Activated CD4-positive, alpha-beta memory T cell treated with anti-CD3 and anti-CD28 coated beads, Interleukin-2, amount 10 ng/mL, durations not matched to agents 7 days and 5 days (primary cell): ENCODE measurements around the gene NCS1. TPM values are rescaled to one million over a fixed set of nuclear protein-coding genes. Genes with fewer than 3 reads are reported as not detected.

Experiments used
- CTCF ChIA-PET: fragments of 350-600 bp; sonication (Branson Sonifier 250); formaldehyde crosslinking; loops from one replicate; lab custom pipeline; 2021; ENCODE audit warnings: antibody characterized with exemption, inconsistent platforms; lab: Charles Lee
- POLR2A ChIA-PET: fragments of 350-600 bp; sonication (Branson Sonifier 250); formaldehyde crosslinking; loops from one replicate; lab custom pipeline; 2021; ENCODE audit warnings: antibody characterized with exemption; lab: Charles Lee
- DNase-seq: peaks from one replicate; pipeline ENCODE4 v3.0.0-alpha.2; 2020
- H3K27ac Mint-ChIP-seq: one replicate; pipeline ENCODE4 v1.8.0; 2021; ENCODE audit warnings: mild to moderate bottlenecking, mixed read lengths
- H3K27me3 Mint-ChIP-seq: one replicate; pipeline ENCODE4 v1.8.0; 2021; ENCODE audit warnings: mixed read lengths
- H3K36me3 Mint-ChIP-seq: one replicate; pipeline ENCODE4 v1.8.0; 2021; ENCODE audit warnings: low read depth, mixed read lengths
- H3K4me1 Mint-ChIP-seq: one replicate; pipeline ENCODE4 v1.8.0; 2021; ENCODE audit warnings: mixed read lengths
- H3K4me3 Mint-ChIP-seq: one replicate; pipeline ENCODE4 v1.8.0; 2021; ENCODE audit warnings: mild to moderate bottlenecking, mixed read lengths
- H3K9me3 Mint-ChIP-seq: one replicate; pipeline ENCODE4 v1.8.0; 2021; ENCODE audit warnings: mixed read lengths
- total RNA-seq, 2 experiments: library from RNA; stranded (reverse); gene quantifications; one replicate each; pipeline ENCODE4 v1.2.3, GENCODE V29; 2021

Gene NCS1
- total RNA-seq, 2 experiments from 2014 or later: 2.8 to 3.1 TPM

- Mint-ChIP-seq H3K36me3 (no peaks in the 10 kb centered on the region), H3K4me3 (no peak overlapping the region), H3K4me1 (no peaks in the 10 kb centered on the region), H3K27ac (no peak overlapping the region), H3K9me3 (no peaks in the 10 kb centered on the region), H3K27me3 (no peaks in the 10 kb centered on the region)
- DNase-seq: no peak
- ChIA-PET CTCF (interaction anchor here (0.6 kb wide), 1 partner anchor 446 kb away, joined by 3 read pairs; no protein-coding TSS in a partner anchor), POLR2A (no interaction called here)
These were observed 11.0 kb downstream of the NCS1 start for GRCh38 chr9:130183133-130183762.

GRCh38 chr9:130185017-130185416 is 12.8 kb downstream of the NCS1 start:
- no peaks in the 10 kb centered on the region for H3K36me3 Mint-ChIP-seq
- no peaks in the 10 kb centered on the region for H3K4me1 Mint-ChIP-seq
- CTCF ChIA-PET: no interaction called here
- DNase-seq: no peak
- no peaks in the 10 kb centered on the region for H3K27me3 Mint-ChIP-seq
- no peaks in the 10 kb centered on the region for H3K9me3 Mint-ChIP-seq
- POLR2A ChIA-PET: no interaction called here
- H3K4me3 Mint-ChIP-seq: no peak overlapping the region
- no peak overlapping the region for H3K27ac Mint-ChIP-seq

GRCh38 chr9:130185490-130186031 is 13.4 kb downstream of the NCS1 start:
- Mint-ChIP-seq H3K27ac (no peak overlapping the region), H3K36me3 (no peaks in the 10 kb centered on the region), H3K4me1 (no peaks in the 10 kb centered on the region), H3K9me3 (no peaks in the 10 kb centered on the region), H3K27me3 (no peaks in the 10 kb centered on the region), H3K4me3 (no peak overlapping the region)
- CTCF ChIA-PET: no interaction called here
- DNase-seq: no peak
- POLR2A ChIA-PET: no interaction called here

GRCh38 chr9:130186051-130186450 is 13.8 kb downstream of the NCS1 start:
- POLR2A ChIA-PET: no interaction called here
- Mint-ChIP-seq H3K36me3 (no peaks in the 10 kb centered on the region), H3K4me1 (no peaks in the 10 kb centered on the region), H3K4me3 (no peak overlapping the region), H3K9me3 (no peaks in the 10 kb centered on the region), H3K27ac (no peak overlapping the region), H3K27me3 (no peaks in the 10 kb centered on the region)
- CTCF ChIA-PET: no interaction called here
- DNase-seq: no peak

GRCh38 chr9:130186839-130187522 is 14.8 kb downstream of the NCS1 start:
- POLR2A ChIA-PET: no interaction called here
- H3K36me3 Mint-ChIP-seq: no peaks in the 10 kb centered on the region
- no peaks in the 10 kb centered on the region for H3K9me3 Mint-ChIP-seq
- CTCF ChIA-PET: no interaction called here
- H3K4me3 Mint-ChIP-seq: no peak overlapping the region
- no peaks in the 10 kb centered on the region for H3K4me1 Mint-ChIP-seq
- H3K27me3 Mint-ChIP-seq: no peaks in the 10 kb centered on the region
- DNase-seq: no peak
- no peak overlapping the region for H3K27ac Mint-ChIP-seq

GRCh38 chr9:130187523-130187846 is 15.3 kb downstream of the NCS1 start:
- POLR2A ChIA-PET: no interaction called here

GRCh38 chr9:130188860-130189481 is 16.8 kb downstream of the NCS1 start:
- DNase-seq: no peak
- POLR2A ChIA-PET: no interaction called here
- Mint-ChIP-seq H3K4me3 (no peak overlapping the region), H3K27me3 (no peaks in the 10 kb centered on the region), H3K36me3 (no peaks in the 10 kb centered on the region), H3K4me1 (no peaks in the 10 kb centered on the region), H3K9me3 (no peaks in the 10 kb centered on the region), H3K27ac (no peak overlapping the region)
- CTCF ChIA-PET: no interaction called here

More at GRCh38 chr9:130187523-130187846, 15.3 kb downstream of the NCS1 start:
- H3K36me3 Mint-ChIP-seq: no peaks in the 10 kb centered on the region
- CTCF ChIA-PET: no interaction called here
- H3K4me3 Mint-ChIP-seq: no peak overlapping the region
- no peak overlapping the region for H3K27ac Mint-ChIP-seq
- no peaks in the 10 kb centered on the region for H3K9me3 Mint-ChIP-seq
- no peaks in the 10 kb centered on the region for H3K27me3 Mint-ChIP-seq
- H3K4me1 Mint-ChIP-seq: no peaks in the 10 kb centered on the region
- no peak for DNase-seq

GRCh38 chr9:130189840-130190239 is 17.6 kb downstream of the NCS1 start:
- POLR2A ChIA-PET: no interaction called here
- Mint-ChIP-seq H3K4me1 (no peaks in the 10 kb centered on the region), H3K27me3 (no peaks in the 10 kb centered on the region), H3K27ac (no peak overlapping the region), H3K4me3 (no peak overlapping the region), H3K36me3 (no peaks in the 10 kb centered on the region), H3K9me3 (no peaks in the 10 kb centered on the region)
- CTCF ChIA-PET: no interaction called here
- no peak for DNase-seq

- no peak for DNase-seq
- Mint-ChIP-seq H3K27me3 (no peaks in the 10 kb centered on the region), H3K36me3 (no peaks in the 10 kb centered on the region), H3K9me3 (no peaks in the 10 kb centered on the region), H3K27ac (no peak overlapping the region), H3K4me3 (no peak overlapping the region), H3K4me1 (no peaks in the 10 kb centered on the region)
- POLR2A ChIA-PET: no interaction called here
- CTCF ChIA-PET: no interaction called here
These were observed 19.0 kb downstream of the NCS1 start for GRCh38 chr9:130191068-130191748.

GRCh38 chr9:130191749-130192120 is 19.5 kb downstream of the NCS1 start:
- Mint-ChIP-seq H3K27me3 (no peaks in the 10 kb centered on the region), H3K36me3 (no peaks in the 10 kb centered on the region), H3K4me3 (no peak overlapping the region), H3K27ac (no peak overlapping the region), H3K9me3 (no peaks in the 10 kb centered on the region), H3K4me1 (no peaks in the 10 kb centered on the region)
- POLR2A ChIA-PET: no interaction called here
- CTCF ChIA-PET: no interaction called here
- DNase-seq: no peak

- DNase-seq: no peak
- H3K9me3 Mint-ChIP-seq: no peaks in the 10 kb centered on the region
- no peaks in the 10 kb centered on the region for H3K27me3 Mint-ChIP-seq
- ChIA-PET CTCF (no interaction called here), POLR2A (no interaction called here)
- no peaks in the 10 kb centered on the region for H3K4me1 Mint-ChIP-seq
- H3K36me3 Mint-ChIP-seq: no peaks in the 10 kb centered on the region
- H3K27ac Mint-ChIP-seq: no peak overlapping the region
- H3K4me3 Mint-ChIP-seq: no peak overlapping the region
These were observed 20.3 kb downstream of the NCS1 start for GRCh38 chr9:130192382-130192999.

- Mint-ChIP-seq H3K4me1 (no peaks in the 10 kb centered on the region), H3K27me3 (no peaks in the 10 kb centered on the region), H3K27ac (no peak overlapping the region), H3K4me3 (no peak overlapping the region), H3K9me3 (no peaks in the 10 kb centered on the region), H3K36me3 (no peaks in the 10 kb centered on the region)
- POLR2A ChIA-PET: no interaction called here
- CTCF ChIA-PET: no interaction called here
- no peak for DNase-seq
These were observed 20.9 kb downstream of the NCS1 start for GRCh38 chr9:130193103-130193502.
